ENCODE results near the gene HRK. TPM values are rescaled to one million over a fixed set of nuclear protein-coding genes. Genes with fewer than 3 reads are reported as not detected.

Gene HRK
- total and polyA plus RNA-seq, 9 of the 15 experiments (the other 6 are each of a cell fraction or from before 2014, with no cell fraction given): 0.01 to 0.05 (median 0.04) TPM; not detected in 6

DNA sequence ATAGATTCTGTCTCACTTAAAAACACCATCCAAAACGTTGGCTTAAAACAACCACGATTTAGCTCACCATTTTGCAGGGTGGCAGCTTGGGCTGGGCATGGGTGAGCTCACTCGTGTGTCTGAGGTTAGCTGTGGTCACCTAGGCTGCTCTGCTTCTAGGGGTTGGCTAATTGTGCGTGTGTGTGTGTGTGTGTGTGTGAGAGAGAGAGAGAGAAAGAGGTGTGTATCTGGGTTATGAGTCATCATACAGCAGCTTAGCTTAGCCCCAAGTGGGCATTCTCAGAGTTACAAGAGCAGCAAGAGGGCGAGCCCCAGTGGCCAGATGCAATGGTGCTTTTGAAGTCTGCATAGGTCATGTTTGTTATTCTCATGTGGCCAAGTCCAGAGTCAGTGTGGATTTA, 35.5 kb upstream of the HRK start (continued):
- TF ChIP-seq, protein P1, sequence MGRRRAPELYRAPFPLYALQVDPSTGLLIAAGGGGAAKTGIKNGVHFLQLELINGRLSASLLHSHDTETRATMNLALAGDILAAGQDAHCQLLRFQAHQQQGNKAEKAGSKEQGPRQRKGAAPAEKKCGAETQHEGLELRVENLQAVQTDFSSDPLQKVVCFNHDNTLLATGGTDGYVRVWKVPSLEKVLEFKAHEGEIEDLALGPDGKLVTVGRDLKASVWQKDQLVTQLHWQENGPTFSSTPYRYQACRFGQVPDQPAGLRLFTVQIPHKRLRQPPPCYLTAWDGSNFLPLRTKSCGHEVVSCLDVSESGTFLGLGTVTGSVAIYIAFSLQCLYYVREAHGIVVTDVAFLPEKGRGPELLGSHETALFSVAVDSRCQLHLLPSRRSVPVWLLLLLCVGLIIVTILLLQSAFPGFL (CRISPR knock-in tag; IDR thresholded peaks at IDR 0.05): no peak
- TF ChIP-seq JUND (IDR thresholded peaks at IDR 0.05; ENCODE audit: borderline replicate concordance, low read depth, low read length): peak; percentile 99
- TF ChIP-seq JUND (tag; IDR thresholded peaks at IDR 0.05; ENCODE audit: borderline replicate concordance, low read depth, low read length): peak; percentile 99
- TF ChIP-seq, protein P2, sequence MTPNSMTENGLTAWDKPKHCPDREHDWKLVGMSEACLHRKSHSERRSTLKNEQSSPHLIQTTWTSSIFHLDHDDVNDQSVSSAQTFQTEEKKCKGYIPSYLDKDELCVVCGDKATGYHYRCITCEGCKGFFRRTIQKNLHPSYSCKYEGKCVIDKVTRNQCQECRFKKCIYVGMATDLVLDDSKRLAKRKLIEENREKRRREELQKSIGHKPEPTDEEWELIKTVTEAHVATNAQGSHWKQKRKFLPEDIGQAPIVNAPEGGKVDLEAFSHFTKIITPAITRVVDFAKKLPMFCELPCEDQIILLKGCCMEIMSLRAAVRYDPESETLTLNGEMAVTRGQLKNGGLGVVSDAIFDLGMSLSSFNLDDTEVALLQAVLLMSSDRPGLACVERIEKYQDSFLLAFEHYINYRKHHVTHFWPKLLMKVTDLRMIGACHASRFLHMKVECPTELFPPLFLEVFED (CRISPR knock-in tag; conservative IDR thresholded peaks at IDR 0.05): peak; percentile 95
- TF ChIP-seq CREB1 (IDR thresholded peaks at IDR 0.05): 0 out of 2 replicates have a peak, but pooled peaks have one; percentile 27
- TF ChIP-seq CREB1 (CRISPR knock-in tag; IDR thresholded peaks at IDR 0.05): no peak; the same call in 1 of the 2 replicates
- TF ChIP-seq HDAC1 (IDR thresholded peaks at IDR 0.05): peak in 1 of 2 experiments; percentile 85; a peak in 2 of 4 replicates
- peak; percentile 90; the same call in 1 of the 2 replicates for TF ChIP-seq GATAD2A (IDR thresholded peaks at IDR 0.05)
- peak; percentile 53; the same call in 1 of the 2 replicates for TF ChIP-seq NFE2 (IDR thresholded peaks at IDR 0.05; ENCODE audit: low read depth)
- TF ChIP-seq, protein P3, sequence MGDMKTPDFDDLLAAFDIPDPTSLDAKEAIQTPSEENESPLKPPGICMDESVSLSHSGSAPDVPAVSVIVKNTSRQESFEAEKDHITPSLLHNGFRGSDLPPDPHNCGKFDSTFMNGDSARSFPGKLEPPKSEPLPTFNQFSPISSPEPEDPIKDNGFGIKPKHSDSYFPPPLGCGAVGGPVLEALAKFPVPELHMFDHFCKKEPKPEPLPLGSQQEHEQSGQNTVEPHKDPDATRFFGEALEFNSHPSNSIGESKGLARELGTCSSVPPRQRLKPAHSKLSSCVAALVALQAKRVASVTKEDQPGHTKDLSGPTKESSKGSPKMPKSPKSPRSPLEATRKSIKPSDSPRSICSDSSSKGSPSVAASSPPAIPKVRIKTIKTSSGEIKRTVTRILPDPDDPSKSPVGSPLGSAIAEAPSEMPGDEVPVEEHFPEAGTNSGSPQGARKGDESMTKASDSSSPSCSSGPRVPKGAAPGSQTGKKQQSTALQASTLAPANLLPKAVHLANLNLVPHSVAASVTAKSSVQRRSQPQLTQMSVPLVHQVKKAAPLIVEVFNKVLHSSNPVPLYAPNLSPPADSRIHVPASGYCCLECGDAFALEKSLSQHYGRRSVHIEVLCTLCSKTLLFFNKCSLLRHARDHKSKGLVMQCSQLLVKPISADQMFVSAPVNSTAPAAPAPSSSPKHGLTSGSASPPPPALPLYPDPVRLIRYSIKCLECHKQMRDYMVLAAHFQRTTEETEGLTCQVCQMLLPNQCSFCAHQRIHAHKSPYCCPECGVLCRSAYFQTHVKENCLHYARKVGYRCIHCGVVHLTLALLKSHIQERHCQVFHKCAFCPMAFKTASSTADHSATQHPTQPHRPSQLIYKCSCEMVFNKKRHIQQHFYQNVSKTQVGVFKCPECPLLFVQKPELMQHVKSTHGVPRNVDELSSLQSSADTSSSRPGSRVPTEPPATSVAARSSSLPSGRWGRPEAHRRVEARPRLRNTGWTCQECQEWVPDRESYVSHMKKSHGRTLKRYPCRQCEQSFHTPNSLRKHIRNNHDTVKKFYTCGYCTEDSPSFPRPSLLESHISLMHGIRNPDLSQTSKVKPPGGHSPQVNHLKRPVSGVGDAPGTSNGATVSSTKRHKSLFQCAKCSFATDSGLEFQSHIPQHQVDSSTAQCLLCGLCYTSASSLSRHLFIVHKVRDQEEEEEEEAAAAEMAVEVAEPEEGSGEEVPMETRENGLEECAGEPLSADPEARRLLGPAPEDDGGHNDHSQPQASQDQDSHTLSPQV (IDR thresholded peaks at IDR 0.05): 0 out of 2 replicates have a peak, but pooled peaks have one; percentile 14
- no peak for TF ChIP-seq ZFPM2 (CRISPR knock-in tag; IDR thresholded peaks at IDR 0.05)
- TF ChIP-seq ARID1B (IDR thresholded peaks at IDR 0.05): peak; percentile 90
- TF ChIP-seq, protein P4, sequence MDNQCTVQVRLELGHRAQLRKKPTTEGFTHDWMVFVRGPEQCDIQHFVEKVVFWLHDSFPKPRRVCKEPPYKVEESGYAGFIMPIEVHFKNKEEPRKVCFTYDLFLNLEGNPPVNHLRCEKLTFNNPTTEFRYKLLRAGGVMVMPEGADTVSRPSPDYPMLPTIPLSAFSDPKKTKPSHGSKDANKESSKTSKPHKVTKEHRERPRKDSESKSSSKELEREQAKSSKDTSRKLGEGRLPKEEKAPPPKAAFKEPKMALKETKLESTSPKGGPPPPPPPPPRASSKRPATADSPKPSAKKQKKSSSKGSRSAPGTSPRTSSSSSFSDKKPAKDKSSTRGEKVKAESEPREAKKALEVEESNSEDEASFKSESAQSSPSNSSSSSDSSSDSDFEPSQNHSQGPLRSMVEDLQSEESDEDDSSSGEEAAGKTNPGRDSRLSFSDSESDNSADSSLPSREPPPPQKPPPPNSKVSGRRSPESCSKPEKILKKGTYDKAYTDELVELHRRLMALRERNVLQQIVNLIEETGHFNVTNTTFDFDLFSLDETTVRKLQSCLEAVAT (IDR thresholded peaks at IDR 0.05): peak; percentile 78 to 88
- peak; percentile 56; the same call in 1 of the 2 replicates for TF ChIP-seq MTA3 (IDR thresholded peaks at IDR 0.05; ENCODE audit: borderline replicate concordance)
- peak; percentile 78 to 88; a peak in 3 of 4 replicates for TF ChIP-seq ARNT (IDR thresholded peaks at IDR 0.05)
- peak; percentile 72 for TF ChIP-seq ZNF589 (CRISPR knock-in tag; IDR thresholded peaks at IDR 0.05; ENCODE audit: low read depth)
